AG08396 (cell line): ENCODE data around the gene HSPA4.
"Not testable (repeated sequence)": the region's sequence is repeated elsewhere in the genome, so short reads cannot be mapped to it uniquely, and the experiment has no call there.

Experiments used
- DNase-seq: peaks from one replicate; pipeline ENCODE4 v3.0.0; 2012; ENCODE audit warnings: low spot score, mixed read lengths

HSPA4 gene

GRCh38 chr5:133050521-133050920 lies 1.3 kb upstream of the HSPA4 start:
- no peak for DNase-seq

GRCh38 chr5:133051061-133051541 lies 712 bp upstream of the HSPA4 start:
- peak; percentile 29 for DNase-seq

DNA sequence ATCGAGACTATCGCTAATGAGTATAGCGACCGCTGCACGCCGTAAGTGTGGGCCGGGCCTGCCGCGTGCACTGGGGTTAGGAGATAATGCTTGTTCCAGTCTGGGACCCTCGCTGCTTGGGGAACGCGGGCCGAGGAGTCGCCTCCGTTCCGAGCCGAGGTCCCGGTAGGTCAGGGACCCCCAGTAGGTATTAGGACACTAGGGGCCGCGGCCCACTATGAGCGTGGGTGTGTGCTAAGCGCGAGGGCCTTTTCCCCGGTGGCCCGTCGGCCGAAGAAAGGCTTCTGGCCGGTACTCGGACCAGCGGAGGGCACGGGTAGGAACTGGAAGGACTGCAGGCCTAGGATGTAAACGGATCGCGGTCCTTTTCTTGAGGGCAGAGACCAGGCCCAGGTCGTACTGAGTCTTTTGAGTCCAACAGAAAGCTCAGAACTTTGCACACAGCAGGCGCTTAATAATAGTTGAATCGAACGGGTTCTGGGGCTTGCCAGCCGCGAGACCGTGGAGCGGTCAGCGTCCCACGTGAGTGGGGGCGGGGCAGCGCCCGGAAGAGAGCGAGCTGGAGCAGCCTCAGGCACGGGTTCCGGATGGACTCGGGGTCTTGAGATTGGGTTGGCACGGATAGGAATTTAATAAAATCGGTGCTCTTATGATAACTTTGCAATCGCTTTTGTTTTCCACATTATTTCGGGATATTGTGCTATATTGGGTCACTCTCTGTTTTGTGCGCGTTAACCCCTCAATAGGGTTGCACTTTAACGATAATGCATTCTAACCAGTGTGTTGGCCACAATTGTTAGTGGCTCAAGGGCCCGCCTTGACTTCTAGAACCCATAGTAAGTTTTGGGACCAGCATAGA lies 733 bp downstream of the HSPA4 start:
- DNase-seq: peak; percentile 74

GRCh38 chr5:133053448-133053847 lies 1.6 kb downstream of the HSPA4 start:
- no peak for DNase-seq

DNA sequence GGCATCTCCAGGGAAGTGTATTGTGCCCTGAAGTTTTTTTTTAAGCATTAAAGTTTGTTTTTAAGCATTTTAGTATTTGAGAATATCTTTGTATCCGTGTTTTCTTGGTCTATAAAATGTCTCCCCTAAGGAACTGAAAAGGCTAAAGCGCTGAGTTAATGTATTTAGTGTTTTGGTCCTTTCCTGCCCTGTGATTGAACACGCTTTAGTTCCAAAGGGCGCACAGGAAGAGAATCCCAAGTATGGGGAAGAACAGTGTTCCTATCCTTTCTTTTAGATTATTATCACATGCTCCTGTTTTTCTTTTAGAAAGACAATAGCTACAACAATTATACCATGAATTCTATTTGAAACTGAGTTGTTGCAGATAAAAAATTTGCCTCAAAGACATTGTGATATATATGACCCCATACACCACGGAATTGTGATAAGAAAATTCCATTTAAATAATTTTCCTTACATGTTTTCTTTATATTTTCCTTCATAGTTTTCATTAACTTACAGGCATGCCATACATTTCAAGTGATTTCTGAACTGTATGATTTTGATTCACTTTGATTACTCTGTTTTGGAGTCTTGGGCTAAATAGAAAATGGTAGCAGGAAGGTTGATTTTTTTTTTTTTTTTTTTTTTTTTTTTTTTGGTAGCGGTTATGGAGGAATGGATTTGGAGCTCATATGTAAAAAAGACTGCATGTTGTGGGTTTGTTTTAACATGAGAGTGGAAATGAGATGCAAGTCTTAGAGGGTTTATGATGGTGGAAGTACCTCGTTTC lies 3.1 kb downstream of the HSPA4 start:
- no peak for DNase-seq

DNA sequence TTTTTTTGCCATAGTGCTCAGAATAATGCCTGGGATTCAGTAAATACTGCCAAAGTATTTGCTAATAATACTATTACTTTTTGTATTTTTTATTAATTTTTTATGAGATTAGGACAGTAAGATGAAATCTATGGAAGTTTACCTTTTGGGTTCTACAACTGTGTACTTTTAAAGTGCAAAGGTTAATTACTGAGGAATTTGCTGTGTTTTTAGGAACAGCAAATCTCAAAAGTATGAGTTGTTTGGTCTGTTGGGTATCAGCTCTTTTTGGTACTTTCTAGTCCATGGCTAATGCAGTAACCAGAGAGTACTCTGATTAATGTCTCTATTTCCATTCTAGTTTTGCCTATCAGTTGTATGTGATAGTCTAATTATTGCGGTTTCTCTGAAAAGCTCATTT lies 5.1 kb downstream of the HSPA4 start:
- no peak for DNase-seq

DNA sequence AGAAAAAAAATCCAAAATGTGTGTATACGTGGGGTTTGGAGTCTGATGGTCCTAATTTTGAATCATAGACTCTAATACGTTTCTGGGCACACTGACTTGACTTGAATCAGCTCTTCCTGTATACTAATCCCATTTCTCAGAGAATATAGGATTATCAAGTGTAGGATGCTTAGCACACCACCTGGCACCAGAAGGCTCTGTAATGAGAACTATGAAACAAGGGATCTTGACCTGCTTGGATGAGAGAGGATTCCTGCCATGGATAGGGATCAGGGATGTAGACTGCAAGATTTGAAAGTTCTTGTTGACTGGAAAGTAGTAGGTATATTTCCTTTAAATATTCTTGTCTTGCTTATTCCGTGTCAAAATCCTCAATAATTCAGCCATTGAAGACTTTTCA lies 7.8 kb downstream of the HSPA4 start:
- no peak for DNase-seq

GRCh38 chr5:133062276-133062675 lies 10.5 kb downstream of the HSPA4 start:
- DNase-seq: no peak

- DNase-seq: no peak
These were observed 12.2 kb downstream of the HSPA4 start for GRCh38 chr5:133063965-133064364.

DNA sequence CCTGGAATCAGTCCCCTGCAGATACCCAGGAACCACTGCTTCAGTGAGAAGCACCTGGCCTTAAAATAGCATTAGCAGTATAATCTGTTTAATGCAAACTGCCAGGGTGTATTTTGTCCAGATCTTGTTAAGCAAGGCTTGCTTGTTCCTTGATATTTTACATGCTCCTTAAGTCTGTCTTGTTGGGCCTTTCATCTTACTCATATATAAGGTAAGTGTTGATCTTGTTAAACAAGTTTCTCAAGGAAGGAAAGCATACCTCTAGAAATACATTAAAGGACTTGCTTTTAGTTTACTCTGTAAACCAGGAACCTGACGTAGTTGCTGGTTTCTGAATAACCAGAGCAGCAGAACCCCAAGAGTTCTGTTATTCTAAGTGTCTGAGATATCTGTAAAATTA lies 13.7 kb downstream of the HSPA4 start:
- DNase-seq: no peak

DNA sequence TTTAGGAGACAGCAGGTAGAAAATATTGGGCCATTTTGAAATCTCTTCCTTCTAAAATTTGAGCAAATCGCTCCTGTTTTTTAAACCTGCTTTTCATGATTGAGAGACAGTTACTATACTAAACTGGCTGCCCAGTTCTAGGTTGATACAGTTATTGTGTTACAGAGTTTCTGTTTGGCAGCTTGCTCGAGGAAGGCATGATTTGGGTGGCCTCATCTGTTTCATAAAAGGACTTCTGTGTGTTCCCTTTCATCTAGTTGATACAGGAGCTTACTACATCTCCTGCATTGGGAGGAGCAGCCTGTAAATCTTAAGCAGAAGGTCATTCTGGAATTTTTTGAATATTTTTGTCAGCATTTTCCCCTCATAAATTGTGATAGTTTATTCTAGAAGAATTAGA lies 14.2 kb downstream of the HSPA4 start:
- no peak for DNase-seq

DNA sequence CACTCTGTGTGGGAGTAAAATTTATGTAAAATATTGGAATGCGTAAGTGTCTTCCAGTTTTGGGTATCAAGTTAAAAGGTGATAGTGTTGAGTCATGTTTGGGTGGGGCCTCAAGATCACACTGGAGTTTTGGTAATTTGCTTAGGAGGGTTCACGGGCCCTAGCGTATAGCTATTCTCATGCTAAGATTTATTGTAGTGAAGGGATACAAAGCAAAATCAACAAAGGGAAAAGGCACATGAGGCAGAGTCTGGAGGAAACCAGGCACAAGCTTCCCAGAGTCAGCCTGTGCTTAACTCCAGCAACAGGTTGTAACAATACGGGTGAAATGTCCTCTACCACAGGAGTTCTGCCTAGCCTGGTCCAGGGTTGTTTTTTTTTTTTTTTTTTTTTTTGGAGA lies 20.2 kb downstream of the HSPA4 start:
- no peak for DNase-seq

DNA sequence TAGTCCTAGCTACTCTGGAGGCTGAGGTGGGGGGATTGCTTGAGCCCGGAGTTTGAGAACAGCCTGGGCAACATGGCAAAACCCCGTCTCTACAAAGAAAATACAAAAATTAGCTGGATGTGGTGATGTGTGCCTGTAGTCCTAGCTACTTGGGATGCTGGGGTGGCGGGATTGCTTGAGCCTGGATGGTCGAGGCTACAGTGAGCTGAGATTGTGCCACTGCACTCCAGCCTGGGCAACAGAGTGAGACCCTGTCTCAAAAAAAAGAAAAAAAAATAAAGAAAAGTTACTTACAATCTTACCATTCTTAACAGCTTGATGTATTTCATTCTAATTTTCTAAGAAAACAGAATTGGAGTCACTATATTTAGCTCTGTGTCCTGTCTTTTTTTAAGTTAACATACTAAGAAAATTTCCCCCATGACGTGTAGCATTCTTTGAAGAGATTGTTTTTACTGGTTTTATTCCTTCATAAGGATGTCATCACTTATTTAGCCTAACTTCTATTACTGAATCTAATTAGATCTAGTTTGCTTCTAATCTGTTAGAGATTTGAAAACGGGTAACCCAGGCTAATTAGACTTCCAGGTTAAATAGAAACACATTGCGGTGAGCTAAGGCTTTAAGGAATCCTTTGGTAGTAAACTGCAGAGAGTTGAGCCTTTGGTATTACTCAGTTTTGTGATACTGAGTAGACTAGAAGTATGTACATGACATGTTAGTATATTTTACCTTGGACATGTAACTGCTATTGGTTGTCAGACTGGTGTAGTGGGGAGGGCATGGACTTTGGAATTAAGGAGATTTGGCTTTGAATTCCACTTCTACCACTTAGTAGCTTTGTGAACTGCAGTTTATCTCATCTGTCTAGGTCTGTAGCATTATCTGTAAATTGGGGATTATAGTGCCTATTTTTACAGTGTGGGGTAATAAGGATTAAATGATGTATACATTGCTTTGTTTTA lies 24.0 kb downstream of the HSPA4 start:
- no peak for DNase-seq

DNA sequence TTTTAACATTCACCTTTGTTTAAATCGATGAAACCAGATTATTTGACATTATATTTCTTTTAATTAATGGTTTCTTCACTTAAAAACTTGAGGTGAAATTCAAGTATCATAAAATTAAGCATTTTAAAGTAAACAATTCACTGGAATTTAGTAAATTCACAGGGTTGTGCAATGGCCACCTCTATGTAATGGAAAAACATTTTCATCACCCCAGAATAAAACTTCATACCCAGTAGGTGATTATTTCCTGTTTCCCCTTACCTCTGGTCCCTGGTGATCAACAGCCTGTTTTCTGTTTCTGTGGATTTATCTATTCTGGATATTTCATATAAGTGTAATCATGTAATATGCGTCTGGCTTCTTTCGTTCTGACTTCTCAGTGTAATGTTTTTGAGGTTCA lies 27.2 kb downstream of the HSPA4 start:
- DNase-seq: no peak

DNA sequence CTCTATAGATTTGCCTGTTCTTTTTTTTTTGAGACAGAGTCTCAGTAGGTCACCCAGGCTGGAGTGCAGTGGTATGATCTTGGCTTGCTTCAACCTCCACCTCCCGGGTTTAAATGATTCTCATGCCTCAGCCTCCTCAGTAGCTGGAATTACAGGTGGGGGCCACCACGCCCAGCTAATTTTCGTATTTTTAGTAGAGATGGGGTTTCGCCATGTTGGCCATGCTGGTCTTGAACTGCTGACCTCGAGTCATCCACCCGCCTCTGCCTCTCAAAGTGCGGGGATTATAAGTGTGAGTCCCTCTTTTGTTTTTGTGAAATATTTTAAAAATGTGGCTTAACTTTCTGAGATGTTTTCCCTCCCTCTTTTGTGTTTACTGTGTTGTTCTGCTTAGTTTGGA lies 29.2 kb downstream of the HSPA4 start:
- no peak for DNase-seq

- no peak for DNase-seq
These were observed 29.9 kb downstream of the HSPA4 start for GRCh38 chr5:133081703-133082102.

DNA sequence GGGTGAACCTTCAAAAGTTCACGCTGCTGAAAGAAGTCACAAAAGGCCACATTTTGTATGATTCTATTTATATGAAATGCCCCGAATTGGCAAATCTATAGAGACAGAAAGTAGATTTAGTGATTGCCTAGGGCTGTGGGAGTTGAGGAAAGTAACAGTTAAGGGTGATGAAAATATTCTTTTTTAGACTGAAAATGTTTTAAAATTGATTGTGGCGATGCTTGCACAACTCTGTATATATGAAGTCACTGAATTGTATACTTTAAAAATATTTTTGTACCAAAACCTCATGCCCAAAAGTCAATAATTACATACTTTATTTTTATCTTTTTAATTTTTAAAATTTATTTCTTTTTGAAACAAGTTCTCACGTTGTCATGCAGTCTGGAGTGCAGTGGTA lies 30.3 kb downstream of the HSPA4 start:
- DNase-seq: no peak

GRCh38 chr5:133083901-133084300 lies 32.1 kb downstream of the HSPA4 start:
- DNase-seq: no peak

- not testable (repeated sequence) for DNase-seq
These were observed 33.4 kb downstream of the HSPA4 start for GRCh38 chr5:133085171-133085570.

- DNase-seq: no peak
These were observed 34.6 kb downstream of the HSPA4 start for GRCh38 chr5:133086366-133086875.

DNA sequence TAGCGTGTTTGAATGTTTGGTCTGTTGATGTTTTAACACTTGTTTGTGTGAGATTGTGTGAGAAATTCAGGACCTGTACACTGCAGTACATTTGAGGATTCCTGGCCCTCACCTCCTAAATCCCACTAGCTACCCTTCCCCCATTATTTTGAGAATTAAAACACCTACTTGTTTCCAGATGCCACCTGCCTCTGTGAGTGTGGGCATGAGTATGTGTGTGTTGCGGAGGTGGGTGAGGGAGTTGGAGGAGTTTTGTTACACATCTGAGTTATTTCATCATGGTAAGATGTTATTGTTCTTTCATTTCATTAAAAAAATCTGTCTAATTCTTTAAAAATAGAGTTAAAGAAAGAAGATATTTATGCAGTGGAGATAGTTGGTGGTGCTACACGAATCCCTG lies 36.3 kb downstream of the HSPA4 start:
- no peak for DNase-seq

DNA sequence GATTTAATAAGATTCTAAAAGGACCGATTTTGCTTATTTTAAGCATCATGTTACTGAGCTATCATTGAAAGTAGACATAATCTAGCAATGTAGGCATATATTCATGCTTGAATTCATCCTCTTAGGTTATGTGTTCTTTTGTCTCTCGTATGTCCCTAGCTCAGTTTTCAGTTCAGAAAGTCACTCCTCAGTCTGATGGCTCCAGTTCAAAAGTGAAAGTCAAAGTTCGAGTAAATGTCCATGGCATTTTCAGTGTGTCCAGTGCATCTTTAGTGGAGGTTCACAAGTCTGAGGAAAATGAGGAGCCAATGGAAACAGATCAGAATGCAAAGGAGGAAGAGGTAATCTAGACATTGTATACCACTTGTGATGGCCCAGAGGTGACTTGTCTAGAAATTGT lies 39.2 kb downstream of the HSPA4 start:
- no peak for DNase-seq
